ENCODE data around the gene SAMD8. TPM values are rescaled to one million over a fixed set of nuclear protein-coding genes. Genes with fewer than 3 reads are reported as not detected.
A peak's percentile ranks its signal among the peaks of the same experiment; 100 is the strongest.
"Not testable (repeated sequence)": the region's sequence is repeated elsewhere in the genome, so short reads cannot be mapped to it uniquely, and the experiment has no call there.

The SAMD8 gene
- total RNA-seq, 4 donors from 2014 or later: 18.5 to 23.5 (median 20.4) TPM

DNA sequence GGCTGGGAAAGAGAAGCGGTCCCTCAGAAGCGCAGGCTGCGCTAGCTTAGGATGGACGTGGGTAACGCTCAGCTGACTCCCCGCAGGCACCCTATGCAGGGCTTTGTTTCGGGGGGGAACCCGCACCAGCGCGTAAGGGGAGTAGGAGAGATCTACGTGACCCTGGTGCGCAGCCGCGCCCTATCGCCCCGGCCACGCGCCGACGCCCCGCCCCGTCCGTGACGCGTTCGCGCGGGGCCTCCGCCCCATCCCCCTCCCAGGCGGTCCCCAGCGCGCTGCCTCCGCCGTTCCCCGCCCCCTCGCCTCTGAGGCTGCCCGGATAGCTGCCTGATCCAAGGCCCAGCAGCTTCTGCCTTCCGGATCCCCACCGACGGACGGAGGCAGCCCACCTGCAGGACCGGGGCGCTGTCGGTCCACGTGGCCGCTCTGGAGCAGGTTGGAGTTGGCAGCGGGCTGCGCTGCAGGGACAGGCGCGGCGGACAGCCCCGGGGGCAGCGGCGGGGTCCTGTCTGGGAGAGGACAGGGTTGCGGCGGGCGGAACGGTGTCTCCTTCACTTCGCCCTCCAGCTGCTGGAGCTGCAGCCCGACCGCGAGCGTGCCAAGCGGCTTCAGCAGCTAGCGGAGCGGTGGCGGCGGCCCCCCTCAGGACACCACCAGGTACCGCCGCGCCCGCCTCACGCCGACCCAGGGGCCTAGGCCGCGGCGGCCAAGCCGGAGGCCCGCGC is 99.0 kb downstream of the SAMD8 start, which contains the start of gene VDAC2:
Gene VDAC2, plus strand, starts transcription at position 515 of the 725 bp plus-strand sequence. CDS start 363 bp downstream, outside the sequence.
- Histone ChIP-seq H3K27ac (peak within 1 kb of the TSS; percentile 92 to 99 (median 99)), H3K27me3 (no peaks in the 10 kb centered on the region), H3K4me1 (peaks cover 0 to 23% (median 2%) of the 10 kb centered on the region in 4 donors), H3K36me3 (peaks cover 0 to 38% (median 0%) of the 10 kb centered on the region in 3 donors), H3K4me3 (peak within 1 kb of the TSS; percentile 74 to 91 (median 90)), H3K9me3 (no peaks in the 10 kb centered on the region)
- peak; percentile 87 to 96 (median 96) for DNase-seq
- TF ChIP-seq, protein P1, sequence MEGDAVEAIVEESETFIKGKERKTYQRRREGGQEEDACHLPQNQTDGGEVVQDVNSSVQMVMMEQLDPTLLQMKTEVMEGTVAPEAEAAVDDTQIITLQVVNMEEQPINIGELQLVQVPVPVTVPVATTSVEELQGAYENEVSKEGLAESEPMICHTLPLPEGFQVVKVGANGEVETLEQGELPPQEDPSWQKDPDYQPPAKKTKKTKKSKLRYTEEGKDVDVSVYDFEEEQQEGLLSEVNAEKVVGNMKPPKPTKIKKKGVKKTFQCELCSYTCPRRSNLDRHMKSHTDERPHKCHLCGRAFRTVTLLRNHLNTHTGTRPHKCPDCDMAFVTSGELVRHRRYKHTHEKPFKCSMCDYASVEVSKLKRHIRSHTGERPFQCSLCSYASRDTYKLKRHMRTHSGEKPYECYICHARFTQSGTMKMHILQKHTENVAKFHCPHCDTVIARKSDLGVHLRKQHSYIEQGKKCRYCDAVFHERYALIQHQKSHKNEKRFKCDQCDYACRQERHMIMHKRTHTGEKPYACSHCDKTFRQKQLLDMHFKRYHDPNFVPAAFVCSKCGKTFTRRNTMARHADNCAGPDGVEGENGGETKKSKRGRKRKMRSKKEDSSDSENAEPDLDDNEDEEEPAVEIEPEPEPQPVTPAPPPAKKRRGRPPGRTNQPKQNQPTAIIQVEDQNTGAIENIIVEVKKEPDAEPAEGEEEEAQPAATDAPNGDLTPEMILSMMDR (IDR thresholded peaks at IDR 0.05): no peak
- peak; percentile 85 to 93 for TF ChIP-seq POLR2A (IDR thresholded peaks at IDR 0.05)

DNA sequence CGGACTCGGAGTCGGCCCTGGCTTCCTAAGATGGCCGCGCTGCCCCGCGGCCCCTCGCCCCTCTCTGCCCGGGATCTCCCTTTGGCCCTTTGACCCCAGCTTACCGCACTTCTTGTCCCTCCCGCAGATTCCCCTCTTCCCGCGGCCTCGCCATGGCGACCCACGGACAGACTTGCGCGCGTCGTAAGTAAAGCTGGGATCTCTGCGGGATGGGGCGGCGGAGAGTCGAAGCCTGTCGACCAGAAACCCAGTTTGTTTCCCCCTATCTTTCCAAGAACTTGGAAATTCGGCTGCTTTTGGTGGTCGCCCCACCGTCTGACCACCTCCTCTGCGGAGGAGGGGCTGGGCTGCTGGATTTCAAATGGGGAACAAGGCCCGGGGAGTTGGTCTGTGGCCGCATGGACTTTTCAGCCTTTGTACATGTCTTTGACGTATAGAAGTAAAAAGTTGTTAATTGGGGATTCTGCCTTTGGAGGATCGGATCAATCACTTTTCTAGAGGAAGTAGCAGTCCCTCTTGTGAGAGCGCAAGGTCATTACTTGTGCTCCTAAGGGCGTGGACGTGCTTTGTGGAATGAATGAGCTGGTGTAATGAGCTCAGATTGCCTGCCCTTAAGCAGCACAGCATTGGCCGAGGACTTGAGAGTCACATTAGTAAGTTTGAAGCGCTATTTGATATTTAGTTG is 99.7 kb downstream of the SAMD8 start:
- Histone ChIP-seq H3K4me1 (peaks cover 0 to 27% (median 4%) of the 10 kb centered on the region in 4 donors), H3K9me3 (no peaks in the 10 kb centered on the region)
- DNase-seq: peak in 1 of 3 donors; percentile 73

DNA sequence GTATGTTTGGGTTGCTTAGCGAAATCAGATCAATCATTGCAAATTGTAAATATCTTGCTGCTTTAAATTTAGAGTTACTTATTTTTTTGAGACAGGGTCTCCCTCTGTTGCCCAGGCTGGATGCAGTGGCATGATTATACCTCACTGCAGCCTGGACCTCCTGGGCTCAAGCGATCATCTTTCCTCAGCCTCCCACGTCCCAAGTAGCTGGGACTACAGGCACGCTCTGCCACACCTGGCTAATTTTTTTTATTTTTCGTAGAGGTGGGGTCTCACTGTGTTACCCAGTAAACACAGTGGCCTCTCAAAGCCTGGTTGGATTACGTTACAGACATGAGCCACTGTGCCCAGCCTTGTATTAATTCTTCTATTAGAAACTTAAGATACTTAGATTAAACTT is 100.9 kb downstream of the SAMD8 start:
- no peaks in the 10 kb centered on the region for H3K9me3 ChIP-seq
- DNase-seq: no peak
- H3K4me3 ChIP-seq: peak overlapping the region in 2 of 4 donors; percentile 74 to 91
- TF ChIP-seq, protein P1 (IDR thresholded peaks at IDR 0.05): no peak
- TF ChIP-seq POLR2A (IDR thresholded peaks at IDR 0.05): no peak
- no peaks in the 10 kb centered on the region for H3K27me3 ChIP-seq
- no peak overlapping the region for H3K27ac ChIP-seq
- peaks cover 0 to 57% (median 0%) of the 10 kb centered on the region in 3 donors for H3K36me3 ChIP-seq
- peaks cover 0 to 27% (median 4%) of the 10 kb centered on the region in 4 donors for H3K4me1 ChIP-seq

More for the DNA sequence above, 99.7 kb downstream of the SAMD8 start:
- H3K27ac ChIP-seq: peak overlapping the region; percentile 92 to 99 (median 99)
- TF ChIP-seq, protein P1 (IDR thresholded peaks at IDR 0.05): no peak
- peak; percentile 53 to 55 for TF ChIP-seq POLR2A (IDR thresholded peaks at IDR 0.05)
- H3K27me3 ChIP-seq: no peaks in the 10 kb centered on the region
- H3K36me3 ChIP-seq: peaks cover 0 to 45% (median 0%) of the 10 kb centered on the region in 3 donors
- peak overlapping the region; percentile 74 to 91 (median 90) for H3K4me3 ChIP-seq

GRCh38 chr10:75220274-75220673 is 108.8 kb downstream of the SAMD8 start:
- Histone ChIP-seq H3K27me3 (no peaks in the 10 kb centered on the region), H3K4me1 (peaks cover 0 to 29% (median 2%) of the 10 kb centered on the region in 4 donors), H3K4me3 (no peak overlapping the region), H3K27ac (no peak overlapping the region), H3K9me3 (no peaks in the 10 kb centered on the region), H3K36me3 (peaks cover 0 to 95% (median 3%) of the 10 kb centered on the region in 3 donors)
- no peak for TF ChIP-seq POLR2A (IDR thresholded peaks at IDR 0.05)
- TF ChIP-seq, protein P1 (IDR thresholded peaks at IDR 0.05): no peak
- peak in 1 of 3 donors; percentile 27 for DNase-seq

DNA sequence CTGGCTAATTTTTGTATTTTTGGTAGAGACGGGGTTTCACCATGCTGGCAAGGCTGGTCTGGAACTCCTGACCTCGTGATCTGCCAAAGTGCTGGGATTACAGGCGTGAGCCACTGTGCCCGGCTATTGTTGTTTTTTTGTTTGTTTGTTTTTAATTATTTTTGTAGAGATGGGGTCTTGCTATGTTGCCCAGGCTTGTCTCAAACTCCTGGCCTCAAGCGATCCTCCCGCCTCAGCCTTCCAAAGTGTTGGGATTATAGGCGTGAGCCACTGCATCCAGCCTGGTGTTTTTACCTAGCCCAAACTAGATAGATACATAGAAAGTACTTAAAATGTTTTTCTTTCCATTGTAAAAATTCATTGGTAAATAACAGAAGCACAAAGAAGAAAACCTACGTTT is 110.0 kb downstream of the SAMD8 start:
- Histone ChIP-seq H3K4me1 (peaks cover 0 to 37% (median under 1%) of the 10 kb centered on the region in 4 donors), H3K36me3 (peaks cover 0 to 92% (median 3%) of the 10 kb centered on the region in 3 donors)
- H3K27me3 ChIP-seq, H3K9me3 ChIP-seq, H3K27ac ChIP-seq, H3K4me3 ChIP-seq: not testable (repeated sequence)
- peak in 1 of 3 donors; percentile 25 for DNase-seq

Measured in Peyer's patch (tissue), 4 donors.